GM21619 (cell line): ENCODE results near the gene PCDHGA9.
"Not testable (repeated sequence)": the region's sequence is repeated elsewhere in the genome, so short reads cannot be mapped to it uniquely, and the experiment has no call there.

ENCODE experiments used
- ATAC-seq: cut with Tn5 transposase; IDR thresholded peaks from one replicate; pipeline ENCODE4 v1.9.1; 2021; ENCODE audit not compliant: unreplicated experiment

The PCDHGA9 gene

GRCh38 chr5:141383345-141383744 lies 19.2 kb upstream of the PCDHGA9 start:
- no peak for ATAC-seq

GRCh38 chr5:141384471-141385267 lies 17.9 kb upstream of the PCDHGA9 start:
- ATAC-seq: no peak

- ATAC-seq: peak; percentile 91
Measured at GRCh38 chr5:141387557-141388311, 14.8 kb upstream of the PCDHGA9 start, which contains the start of gene PCDHGB4. PCDHGB4 (plus strand) TSS chr5:141387698; CDS start chr5:141387885, 187 bp downstream.

- no peak for ATAC-seq
Measured at GRCh38 chr5:141388661-141389060, 13.9 kb upstream of the PCDHGA9 start.

DNA sequence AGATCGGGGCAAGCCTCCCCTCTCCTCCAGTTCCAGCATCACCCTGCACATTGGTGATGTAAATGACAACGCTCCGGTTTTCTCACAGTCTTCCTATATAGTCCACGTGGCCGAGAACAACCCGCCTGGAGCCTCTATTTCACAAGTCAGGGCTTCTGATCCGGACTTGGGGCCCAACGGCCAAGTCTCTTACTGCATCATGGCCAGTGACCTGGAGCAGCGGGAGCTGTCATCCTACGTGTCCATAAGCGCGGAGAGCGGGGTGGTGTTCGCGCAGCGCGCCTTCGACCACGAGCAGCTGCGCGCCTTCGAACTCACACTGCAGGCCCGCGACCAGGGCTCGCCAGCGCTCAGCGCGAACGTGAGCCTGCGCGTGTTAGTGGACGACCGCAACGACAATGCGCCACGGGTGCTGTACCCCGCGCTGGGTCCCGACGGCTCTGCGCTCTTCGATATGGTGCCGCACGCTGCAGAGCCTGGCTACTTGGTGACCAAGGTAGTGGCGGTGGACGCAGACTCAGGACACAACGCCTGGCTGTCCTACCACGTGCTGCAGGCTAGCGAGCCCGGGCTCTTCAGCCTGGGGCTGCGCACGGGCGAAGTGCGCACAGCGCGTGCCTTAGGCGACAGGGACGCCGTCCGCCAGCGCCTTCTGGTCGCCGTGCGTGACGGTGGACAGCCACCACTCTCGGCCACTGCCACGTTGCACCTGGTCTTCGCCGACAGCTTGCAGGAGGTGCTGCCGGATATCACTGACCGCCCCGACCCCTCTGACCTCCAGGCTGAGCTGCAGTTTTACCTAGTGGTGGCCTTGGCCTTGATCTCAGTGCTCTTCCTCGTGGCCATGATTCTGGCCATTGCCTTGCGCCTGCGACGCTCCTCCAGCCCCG lies 13.2 kb upstream of the PCDHGA9 start:
- ATAC-seq: no peak

GRCh38 chr5:141392429-141393198 lies 10.0 kb upstream of the PCDHGA9 start, which contains the start of gene PCDHGA8:
PCDHGA8 (plus strand) TSS chr5:141392633; CDS start chr5:141392814, 181 bp downstream.
- no peak for ATAC-seq

GRCh38 chr5:141393267-141393666 lies 9.3 kb upstream of the PCDHGA9 start:
- no peak for ATAC-seq

DNA sequence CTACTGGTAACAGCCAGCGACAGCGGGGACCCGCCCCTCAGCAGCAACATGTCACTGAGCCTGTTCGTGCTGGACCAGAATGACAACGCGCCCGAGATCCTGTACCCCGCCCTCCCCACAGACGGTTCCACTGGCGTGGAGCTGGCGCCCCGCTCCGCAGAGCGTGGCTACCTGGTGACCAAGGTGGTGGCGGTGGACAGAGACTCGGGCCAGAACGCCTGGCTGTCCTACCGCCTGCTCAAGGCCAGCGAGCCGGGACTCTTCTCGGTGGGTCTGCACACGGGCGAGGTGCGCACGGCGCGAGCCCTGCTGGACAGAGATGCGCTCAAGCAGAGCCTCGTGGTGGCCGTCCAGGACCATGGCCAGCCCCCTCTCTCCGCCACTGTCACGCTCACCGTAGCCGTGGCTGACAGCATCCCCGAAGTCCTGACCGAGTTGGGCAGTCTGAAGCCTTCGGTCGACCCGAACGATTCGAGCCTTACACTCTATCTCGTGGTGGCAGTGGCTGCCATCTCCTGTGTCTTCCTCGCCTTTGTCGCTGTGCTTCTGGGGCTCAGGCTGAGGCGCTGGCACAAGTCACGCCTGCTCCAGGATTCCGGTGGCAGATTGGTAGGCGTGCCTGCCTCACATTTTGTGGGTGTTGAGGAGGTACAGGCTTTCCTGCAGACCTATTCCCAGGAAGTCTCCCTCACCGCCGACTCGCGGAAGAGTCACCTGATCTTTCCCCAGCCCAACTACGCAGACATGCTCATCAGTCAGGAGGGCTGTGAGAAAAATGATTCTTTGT lies 8.0 kb upstream of the PCDHGA9 start:
- not testable (repeated sequence) for ATAC-seq

- ATAC-seq: peak; percentile 99
Measured at GRCh38 chr5:141397756-141398551, 4.6 kb upstream of the PCDHGA9 start, which contains the start of gene PCDHGB5. PCDHGB5 (plus strand) TSS chr5:141397947; CDS start chr5:141398128, 181 bp downstream.

- ATAC-seq: no peak
Measured at GRCh38 chr5:141398608-141399007, 4.0 kb upstream of the PCDHGA9 start.

DNA sequence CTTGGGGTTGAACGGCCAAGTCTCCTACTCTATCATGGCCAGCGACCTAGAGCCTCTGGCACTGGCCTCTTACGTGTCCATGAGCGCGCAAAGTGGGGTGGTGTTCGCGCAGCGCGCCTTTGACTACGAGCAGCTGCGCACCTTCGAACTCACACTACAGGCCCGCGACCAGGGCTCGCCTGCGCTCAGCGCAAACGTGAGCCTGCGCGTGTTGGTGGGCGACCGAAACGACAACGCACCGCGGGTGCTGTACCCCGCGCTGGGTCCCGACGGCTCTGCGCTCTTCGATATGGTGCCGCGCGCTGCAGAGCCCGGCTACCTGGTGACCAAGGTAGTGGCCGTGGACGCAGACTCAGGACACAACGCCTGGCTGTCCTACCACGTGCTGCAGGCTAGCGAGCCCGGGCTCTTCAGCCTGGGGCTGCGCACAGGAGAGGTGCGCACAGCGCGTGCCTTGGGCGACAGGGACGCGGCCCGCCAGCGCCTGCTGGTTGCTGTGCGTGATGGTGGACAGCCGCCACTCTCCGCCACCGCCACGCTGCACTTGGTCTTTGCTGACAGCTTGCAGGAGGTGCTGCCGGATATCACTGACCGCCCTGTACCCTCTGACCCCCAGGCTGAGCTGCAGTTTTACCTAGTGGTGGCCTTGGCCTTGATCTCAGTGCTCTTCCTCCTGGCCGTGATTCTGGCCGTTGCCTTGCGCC lies 2.9 kb upstream of the PCDHGA9 start:
- no peak for ATAC-seq

GRCh38 chr5:141403387-141403786 lies 809 bp downstream of the PCDHGA9 start:
- no peak for ATAC-seq

- peak; percentile 78 for ATAC-seq
Measured at GRCh38 chr5:141407790-141408505, 5.4 kb downstream of the PCDHGA9 start, which contains the start of gene PCDHGB6. PCDHGB6 (plus strand) TSS chr5:141408021; CDS start chr5:141408203, 182 bp downstream.

DNA sequence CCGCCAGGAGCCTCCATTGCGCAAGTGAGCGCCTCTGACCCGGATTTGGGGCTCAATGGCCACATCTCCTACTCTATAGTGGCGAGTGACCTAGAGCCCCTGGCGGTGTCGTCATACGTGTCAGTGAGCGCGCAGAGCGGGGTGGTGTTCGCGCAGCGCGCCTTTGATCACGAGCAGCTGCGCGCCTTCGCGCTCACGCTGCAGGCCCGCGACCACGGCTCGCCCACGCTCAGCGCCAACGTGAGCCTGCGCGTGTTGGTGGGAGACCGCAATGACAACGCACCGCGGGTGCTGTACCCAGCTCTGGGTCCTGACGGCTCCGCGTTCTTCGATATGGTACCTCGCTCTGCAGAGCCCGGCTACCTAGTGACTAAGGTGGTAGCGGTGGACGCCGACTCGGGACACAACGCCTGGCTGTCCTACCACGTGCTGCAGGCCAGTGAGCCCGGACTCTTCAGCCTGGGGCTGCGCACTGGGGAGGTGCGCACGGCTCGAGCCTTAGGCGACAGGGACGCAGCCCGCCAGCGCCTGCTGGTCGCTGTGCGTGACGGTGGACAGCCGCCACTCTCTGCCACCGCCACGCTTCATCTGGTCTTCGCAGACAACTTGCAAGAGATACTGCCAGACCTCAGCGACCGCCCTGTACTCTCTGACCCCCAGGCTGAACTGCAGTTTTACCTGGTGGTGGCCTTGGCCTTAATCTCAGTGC lies 7.2 kb downstream of the PCDHGA9 start:
- no peak for ATAC-seq

- no peak for ATAC-seq
Measured at GRCh38 chr5:141411575-141411974, 9.0 kb downstream of the PCDHGA9 start.

DNA sequence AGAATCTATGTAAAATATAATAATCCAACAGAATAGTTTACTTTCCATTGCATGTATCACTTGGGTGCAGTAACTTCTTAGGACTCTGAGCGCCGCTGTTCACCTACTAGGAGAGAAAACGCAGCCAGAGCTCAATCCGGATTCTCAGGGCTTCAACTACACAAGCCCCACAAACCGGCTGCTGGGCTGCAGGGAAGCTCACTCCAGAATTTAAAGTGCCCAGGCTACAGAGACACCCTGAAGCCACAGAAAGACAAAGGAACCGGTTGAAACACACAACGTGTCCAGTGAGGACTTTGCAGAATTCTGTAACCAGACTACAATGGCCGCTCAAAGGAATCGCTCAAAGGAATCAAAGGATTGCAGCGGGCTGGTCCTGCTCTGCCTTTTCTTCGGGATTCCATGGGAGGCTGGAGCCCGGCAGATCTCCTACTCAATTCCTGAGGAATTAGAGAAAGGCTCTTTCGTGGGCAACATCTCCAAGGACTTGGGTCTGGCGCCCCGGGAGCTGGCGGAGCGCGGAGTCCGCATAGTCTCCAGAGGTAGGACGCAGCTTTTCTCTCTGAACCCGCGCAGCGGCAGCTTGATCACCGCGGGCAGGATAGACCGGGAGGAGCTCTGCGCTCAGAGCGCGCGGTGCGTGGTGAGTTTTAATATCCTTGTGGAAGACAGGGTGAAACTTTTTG lies 10.4 kb downstream of the PCDHGA9 start, which contains the start of gene PCDHGA10:
TSS of gene PCDHGA10 (plus strand) at position 134 of the 686 bp plus-strand sequence. CDS start at position 323, 189 bp downstream.
- ATAC-seq: peak; percentile 68
